Measurements from ENCODE around the gene IFNLR1.

Gene IFNLR1

GRCh38 chr1:24120965-24121364 lies 66.1 kb downstream of the IFNLR1 start:
- no peak for DNase-seq (ENCODE audit: low read depth)

- no peak for DNase-seq (ENCODE audit: low read depth)
These were observed 67.0 kb downstream of the IFNLR1 start for GRCh38 chr1:24119859-24120756.

GRCh38 chr1:24119489-24119858 lies 67.6 kb downstream of the IFNLR1 start:
- no peak for DNase-seq (ENCODE audit: low read depth)

- no peak for DNase-seq (ENCODE audit: low read depth)
These were observed 68.5 kb downstream of the IFNLR1 start for GRCh38 chr1:24118410-24119242.

DNA sequence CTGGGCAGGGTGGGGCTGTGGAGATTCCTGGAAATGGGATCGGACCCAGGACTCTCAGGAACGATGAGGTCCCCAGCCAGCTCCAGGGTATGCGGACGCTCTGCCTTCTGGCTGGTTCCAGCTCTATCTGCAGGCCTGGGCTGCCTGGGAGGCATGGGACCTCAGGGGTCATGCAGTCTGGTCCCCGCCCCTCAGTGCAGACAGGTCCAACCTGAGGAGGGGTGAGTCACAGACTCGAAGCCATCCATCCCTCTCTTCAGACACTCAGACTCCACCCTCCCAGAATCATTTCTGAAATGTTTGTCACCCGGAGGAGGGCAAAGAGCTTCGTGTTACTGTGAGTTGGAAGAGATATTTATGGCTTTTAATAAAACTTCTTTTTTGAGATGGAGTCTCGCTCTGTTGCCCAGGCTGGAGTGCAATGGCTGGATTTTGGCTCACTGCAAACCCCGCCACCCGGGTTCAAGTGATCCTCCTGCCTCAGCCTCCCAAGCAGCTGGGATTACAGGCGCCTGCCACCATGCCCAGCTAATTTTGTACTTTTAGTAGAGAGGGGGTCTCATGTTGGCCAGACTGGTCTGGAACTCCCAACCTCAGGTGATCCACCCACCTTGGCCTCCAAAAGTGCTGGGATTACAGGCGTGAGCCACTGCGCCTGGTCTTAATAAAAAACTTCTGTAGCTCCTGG lies 69.2 kb downstream of the IFNLR1 start:
- no peak for DNase-seq (ENCODE audit: low read depth)

DNA sequence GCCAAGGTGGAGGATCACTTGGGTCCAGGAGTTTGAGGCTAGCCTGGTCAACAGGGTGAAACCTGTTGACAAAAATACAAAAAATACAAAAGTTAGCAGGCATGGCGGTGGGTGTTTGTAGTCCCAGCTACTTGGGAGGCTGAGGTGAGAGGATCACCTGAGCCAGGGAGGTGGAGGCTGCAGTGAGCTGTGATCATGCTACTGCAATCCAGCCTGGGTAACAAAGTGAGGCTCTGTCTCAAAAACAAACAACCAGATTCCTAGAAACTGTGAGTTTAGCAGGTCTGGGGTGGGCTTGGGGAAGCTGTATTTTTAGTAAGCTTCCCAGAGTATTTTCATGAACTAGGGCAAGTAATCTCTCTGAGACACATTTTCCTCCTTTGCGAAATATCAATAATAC lies 70.0 kb downstream of the IFNLR1 start:
- DNase-seq (ENCODE audit: low read depth): no peak

DNA sequence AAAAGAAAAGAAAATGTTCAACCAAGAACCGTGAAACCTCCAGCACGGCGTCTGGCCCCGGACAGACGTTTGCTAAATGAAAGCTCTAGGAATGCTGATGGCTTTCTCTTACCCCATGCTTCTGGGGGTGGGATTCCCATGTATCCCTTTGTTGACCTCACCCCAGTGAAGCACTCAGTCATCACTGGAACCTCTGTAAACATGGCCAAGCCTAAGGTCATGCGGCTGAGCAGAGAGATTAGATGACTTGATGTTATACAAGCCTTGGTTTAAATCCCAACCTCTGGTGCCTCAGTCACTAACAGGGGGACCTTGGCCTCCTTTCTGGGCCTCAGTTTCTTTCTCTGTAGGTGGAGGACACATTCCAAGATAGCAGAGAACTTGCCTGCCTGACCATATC lies 72.3 kb downstream of the IFNLR1 start:
- no peak for DNase-seq (ENCODE audit: low read depth)

- DNase-seq (ENCODE audit: low read depth): no peak
These were observed 73.5 kb downstream of the IFNLR1 start for GRCh38 chr1:24113641-24114033.

DNA sequence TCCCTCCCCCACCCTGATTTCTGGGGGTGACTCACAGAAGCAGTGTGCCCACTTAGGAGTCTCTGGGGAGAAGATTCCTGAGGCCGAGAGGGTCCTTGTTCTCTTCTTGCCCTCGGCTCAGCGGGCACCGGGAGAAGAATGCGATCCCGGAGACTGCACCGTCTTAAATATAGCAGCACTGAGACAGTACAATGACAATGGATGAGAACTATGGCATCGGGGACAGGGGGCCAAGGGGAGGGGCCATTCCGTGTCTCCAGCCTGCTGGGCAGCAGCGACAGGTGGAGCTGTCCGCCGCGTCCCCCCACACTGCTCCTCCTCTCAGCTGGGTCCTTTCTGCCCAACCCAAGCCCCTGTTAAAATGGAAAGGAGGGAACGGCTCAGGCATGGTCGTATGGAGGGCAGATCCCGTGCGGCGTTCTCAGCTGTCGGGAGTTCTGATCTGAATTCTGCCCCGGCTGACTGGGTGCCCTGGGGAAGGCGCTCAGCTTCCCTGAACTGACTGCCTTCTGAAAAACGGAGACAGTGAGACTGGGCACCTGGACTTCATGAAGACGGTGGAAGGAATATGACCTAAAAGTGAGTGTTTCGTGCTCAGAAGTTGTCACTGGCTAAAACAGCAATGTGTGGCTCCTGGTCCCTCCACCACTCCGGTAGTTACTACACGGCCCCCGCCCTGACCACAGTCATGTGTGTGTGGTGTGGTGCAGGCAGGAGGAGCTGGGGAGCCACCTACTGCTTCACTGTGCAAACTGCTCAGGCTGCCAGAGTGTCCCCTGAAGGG lies 74.9 kb downstream of the IFNLR1 start, which contains the start of gene MYOM3:
Gene MYOM3 (minus strand): TSS at position 140 of the 784 bp plus-strand sequence. CDS start 3,499 bp downstream, outside the sequence.
- peak; percentile 20 for DNase-seq (ENCODE audit: low read depth)

DNA sequence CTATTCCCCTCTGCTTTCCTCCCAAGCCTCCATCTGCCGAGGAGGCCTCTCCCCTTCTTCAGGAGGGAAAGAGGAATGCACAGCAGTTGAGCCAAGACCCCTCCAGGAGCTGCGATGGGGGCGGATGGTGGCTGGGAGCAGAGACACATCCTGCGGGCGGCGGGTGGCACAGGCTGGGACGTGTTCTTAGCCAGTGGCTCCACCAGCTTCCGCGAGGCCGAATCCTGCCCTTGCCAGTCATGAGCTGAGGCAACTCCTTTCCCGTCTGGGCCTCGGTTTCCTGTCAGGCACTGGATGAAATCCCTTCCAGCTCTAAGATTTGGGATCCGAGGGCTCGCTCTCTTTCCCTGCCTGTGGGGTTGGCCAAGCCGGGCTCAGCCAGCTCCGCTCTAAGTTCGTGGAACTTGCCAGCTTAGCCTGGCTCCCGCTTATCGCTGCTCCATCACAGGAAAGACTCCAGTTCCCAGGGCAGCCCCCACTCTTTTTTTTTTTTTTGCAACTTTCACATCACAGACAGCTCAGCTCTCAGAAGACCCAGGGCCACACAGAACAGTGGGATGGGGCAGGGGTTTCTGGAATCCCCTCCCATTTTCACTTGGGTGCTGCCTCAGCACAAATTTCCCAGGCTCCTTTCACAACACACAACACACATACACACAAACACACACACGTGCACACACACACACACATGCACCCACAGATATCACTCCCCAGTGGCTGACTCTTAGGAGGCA lies 75.7 kb downstream of the IFNLR1 start:
- DNase-seq (ENCODE audit: low read depth): no peak

DNA sequence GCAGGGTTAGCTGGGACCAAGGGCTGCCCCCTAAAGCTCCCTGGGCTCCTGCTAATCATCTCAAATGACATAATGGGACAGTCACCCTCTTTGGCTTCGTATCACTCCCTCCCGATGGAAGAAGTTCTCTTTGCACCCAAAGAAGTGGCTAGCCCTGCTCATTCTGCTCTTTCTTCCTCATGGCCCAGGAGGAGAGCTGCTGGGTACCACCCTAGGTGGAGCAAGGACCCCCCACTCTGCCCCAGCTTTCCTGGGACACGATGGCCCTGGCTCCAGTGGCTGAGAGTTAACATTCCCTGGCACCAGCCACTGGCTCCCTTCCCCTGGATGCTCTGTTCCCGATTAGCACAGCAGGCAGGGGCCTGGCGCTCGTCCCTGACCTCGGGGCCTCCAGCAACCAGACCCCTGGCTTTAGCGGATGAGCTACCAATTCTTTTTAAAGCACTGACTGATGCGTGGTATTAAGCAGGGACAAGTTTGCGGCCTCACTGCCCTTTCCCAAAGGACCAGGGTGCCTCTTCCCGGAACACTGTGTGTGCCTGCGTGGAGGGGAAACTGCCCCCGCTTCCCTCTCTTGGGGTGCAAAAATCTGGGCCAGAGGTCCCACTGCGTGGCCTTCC lies 76.3 kb downstream of the IFNLR1 start:
- no peak for DNase-seq (ENCODE audit: low read depth)

- DNase-seq (ENCODE audit: low read depth): no peak
These were observed 77.2 kb downstream of the IFNLR1 start for GRCh38 chr1:24109686-24110475.

GRCh38 chr1:24109166-24109483 lies 78.0 kb downstream of the IFNLR1 start:
- DNase-seq (ENCODE audit: low read depth): no peak

DNA sequence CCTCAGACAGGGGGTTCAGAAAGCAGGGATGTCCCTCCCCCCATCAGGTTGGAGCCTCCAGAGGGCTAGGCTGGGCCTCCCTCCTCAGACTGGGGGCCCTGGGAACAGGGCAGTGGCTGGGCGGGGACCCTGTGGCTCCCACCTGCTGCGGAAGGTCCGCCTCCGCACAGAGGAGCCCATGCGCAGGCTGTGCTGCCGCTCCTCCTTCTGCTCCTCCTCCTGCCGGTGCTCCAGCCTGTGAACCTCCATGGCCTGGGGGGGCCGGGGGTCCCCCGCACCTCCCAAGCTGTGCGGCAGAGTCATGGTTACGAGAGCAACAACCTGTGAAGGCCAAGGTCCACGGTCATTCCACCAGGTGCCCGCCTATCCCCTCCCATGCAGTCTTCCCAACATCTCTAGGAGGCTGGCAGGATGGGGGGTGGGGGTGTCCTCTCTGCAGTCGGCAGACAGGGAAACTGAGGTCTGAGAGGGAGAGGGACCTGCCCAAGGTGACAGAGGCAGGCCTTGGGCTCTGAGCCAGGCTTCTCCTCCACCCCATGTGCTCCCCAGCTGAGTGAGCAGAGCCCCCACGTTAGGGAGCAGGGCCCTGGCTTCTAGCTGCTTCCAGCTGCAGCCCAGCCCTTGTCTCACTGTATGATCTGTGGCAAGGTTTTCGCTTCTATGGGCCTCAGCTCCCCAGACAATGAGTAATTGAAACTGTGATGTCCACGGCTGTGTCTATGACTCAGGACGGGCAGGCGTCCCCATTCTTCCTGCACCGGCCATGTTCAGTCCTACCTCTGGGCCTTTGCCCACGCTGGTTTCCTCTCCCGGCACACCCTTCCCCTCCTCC lies 78.5 kb downstream of the IFNLR1 start:
- DNase-seq (ENCODE audit: low read depth): no peak

GRCh38 chr1:24107462-24108138 lies 79.5 kb downstream of the IFNLR1 start:
- no peak for DNase-seq (ENCODE audit: low read depth)

DNA sequence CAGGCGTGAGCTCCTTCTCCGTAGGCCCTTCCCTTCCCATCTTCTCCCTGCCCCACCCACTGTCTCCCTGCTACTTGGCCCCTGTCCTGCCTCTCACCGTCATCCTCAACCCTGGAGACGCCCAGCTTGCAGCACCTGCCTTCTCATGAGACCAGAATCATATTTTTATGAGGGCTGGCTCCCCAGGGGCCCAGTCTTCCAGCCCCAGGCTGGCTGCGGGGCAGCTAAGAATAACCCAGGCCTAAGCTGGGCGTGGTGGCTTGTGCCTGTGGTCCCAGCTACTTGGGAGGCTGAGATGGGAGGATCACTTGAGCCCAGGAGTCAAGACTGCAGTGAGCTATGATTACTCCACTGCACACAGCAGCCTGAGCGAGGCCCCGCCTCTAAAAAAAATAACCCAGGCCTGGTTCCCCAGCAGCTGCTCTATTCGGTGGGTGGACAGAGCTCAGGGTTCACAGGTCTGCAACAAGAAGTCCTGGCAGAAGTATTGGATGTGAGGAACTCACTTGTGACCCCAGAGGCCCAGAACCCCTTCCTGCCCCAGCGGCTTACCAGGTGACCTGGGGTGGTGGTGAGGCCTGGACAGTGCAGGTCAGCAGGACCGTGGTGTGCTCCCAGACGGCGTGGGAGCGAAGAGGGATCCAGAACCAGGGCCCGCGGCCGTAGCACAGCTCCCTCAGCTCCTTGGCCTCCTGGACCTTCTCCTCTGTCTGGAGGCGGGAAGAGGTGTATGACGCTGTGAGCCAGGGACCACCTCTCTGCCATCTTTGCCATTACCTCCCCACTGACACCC lies 81.5 kb downstream of the IFNLR1 start:
- DNase-seq (ENCODE audit: low read depth): no peak

DNA sequence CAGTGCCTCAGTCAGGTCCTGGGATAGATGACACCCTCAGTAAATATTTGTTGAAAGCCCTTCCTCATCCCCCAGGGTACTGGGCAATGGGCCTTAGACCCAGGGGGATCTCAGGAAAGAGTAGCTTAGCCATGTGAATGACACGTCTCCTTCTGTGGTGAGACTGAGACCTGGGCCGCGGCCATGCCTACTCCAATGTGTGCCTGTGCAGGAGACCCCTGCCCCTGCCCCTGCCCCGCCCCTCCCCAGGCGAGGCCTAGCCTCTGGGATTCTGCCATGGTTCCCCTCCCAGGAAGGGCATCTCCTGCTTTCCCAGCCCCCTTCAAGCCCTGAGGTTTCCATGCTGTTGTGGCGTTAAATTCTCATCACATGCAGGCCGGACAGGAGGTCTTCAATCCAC lies 82.2 kb downstream of the IFNLR1 start:
- no peak for DNase-seq (ENCODE audit: low read depth)

Measured in activated gamma-delta T cell treated with anti-CD3 and anti-CD28 coated beads, Interleukin-2, amount 50 U/mL, for 16 hours (primary cell).